Hepatocyte (in vitro differentiated cells): Measurements from ENCODE around the gene MINK1.

Experiments used
- CTCF ChIP-seq: fragments of 200-600 bp; sonication (generic); IDR thresholded peaks from 2 replicates; pipeline ENCODE4 v1.5.1; 2016; ENCODE audit warnings: antibody characterized with exemption, mild to moderate bottlenecking; ENCODE audit not compliant: poor library complexity
- EZH2 ChIP-seq: fragments of 200-600 bp; sonication (generic); IDR thresholded peaks from 2 replicates; pipeline ENCODE4 v1.6.1; 2016; ENCODE audit warnings: antibody characterized with exemption, mild to moderate bottlenecking, borderline replicate concordance
- EZH2phosphoT487 ChIP-seq: fragments of 200-600 bp; sonication (generic); IDR thresholded peaks from one replicate; pipeline ENCODE4 v1.6.1; 2018; ENCODE audit warnings: antibody characterized with exemption, mild to moderate bottlenecking, low read depth, moderate library complexity; ENCODE audit not compliant: unreplicated experiment, severe bottlenecking

GRCh38 chr17:4845118-4845517 lies 12.0 kb downstream of the MINK1 start:
- TF ChIP-seq EZH2 (no peak), CTCF (no peak), EZH2phosphoT487 (no peak)
